Sciatic nerve (tissue), 2 donors: ENCODE results near the gene LYRM9. TPM values are rescaled to one million over a fixed set of nuclear protein-coding genes. Genes with fewer than 3 reads are reported as not detected.
A peak's percentile ranks its signal among the peaks of the same experiment; 100 is the strongest.

ENCODE experiments used
- ATAC-seq: fragments of 200-7000 bp; cut with Tn5 transposase; one replicate; pipeline ENCODE4 v1.9.1; 2020; ENCODE audit warnings: mild to moderate bottlenecking, moderate library complexity
- DNase-seq: peaks from one replicate; pipeline ENCODE4 v3.0.0-alpha.2; 2020; ENCODE audit warnings: low spot score
- intact Hi-C: fragments of 100-400 bp; cut with DNase I; formaldehyde crosslinking; loops from one replicate; pipeline ENCODE4 v1.14.2; 2022
- total RNA-seq: library from RNA; stranded (reverse); fragmentation: NEBNext Ultra II Directional; extraction: Animal tissue kit (Norgen Biotek cat#: 25700); gene quantifications from one replicate; pipeline ENCODE4 v1.2.1, GENCODE V29; 2021
- donor health status: DM: no; HTN: no; CAD: no.
- donor health status: DM: no; HTN: no; CAD: no.

Gene LYRM9
- total RNA-seq, 1 donor from 2014 or later = 32.5 TPM

DNA sequence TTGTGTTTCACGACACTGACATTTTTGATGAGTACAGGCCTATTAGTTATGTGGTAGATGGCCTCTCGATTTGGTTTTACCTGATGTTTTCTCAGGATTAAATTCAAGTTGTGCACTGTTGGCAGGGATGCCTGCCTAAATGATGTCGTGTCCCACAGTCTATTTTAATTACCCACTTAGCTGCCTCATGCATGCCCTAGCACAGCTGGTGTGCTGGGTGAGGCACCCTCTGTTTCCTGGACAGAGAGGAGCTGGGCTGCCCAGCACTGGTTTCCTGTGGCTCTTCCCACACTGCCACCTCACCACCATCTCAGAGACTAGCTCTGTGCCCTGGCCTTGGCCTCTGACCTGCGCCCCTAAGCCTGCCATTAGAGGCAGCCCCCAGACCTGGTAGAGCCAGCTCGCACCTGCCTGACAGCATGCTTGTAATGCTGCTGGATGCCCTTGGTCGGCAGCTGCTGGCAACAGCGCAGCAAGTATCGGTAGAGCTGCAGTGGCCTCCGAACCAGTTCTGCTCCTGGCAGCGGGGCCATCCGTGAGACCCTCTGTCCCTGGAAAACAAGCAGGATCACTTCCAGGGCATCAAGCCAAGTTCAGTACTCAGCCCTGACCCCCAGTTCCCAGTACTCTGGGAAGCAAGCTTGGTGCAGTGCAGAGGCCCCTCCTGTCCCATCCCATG is 10.9 kb downstream of the LYRM9 start:
- ATAC-seq (no peak), DNase-seq (no peak)
- intact Hi-C loops = no loop called here

DNA sequence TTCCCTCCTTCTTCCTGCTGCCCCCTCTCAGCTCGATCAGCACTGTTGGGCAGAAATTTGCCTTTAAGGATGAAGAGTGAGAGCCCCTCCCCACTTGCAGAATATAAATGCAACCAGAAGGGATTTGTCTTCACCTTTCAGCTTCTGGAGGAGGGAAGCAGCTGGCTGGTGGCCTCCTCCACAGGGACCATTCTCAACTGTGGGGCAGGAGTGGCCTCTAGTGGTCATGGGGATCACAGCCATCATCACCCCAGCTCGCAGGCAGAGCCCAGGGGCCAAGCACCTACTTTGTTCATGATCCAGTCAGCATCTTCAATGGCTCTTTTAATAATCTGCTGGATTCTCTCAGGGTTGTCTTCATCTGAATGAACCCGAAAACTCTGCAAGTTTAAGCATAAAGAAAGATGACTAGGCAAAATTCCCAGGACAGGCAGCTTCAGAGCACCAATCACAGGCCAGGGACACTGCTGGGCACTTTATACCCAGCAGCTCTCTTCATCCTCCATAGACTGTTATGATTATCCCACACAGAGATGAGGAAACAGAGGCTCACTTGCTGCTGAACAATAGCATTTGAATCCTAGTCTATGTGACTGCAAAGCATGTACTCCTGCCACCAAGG is 13.1 kb downstream of the LYRM9 start:
- intact Hi-C loops = no loop called here
- peak; percentile 94 for ATAC-seq
- peak; percentile 78 for DNase-seq

DNA sequence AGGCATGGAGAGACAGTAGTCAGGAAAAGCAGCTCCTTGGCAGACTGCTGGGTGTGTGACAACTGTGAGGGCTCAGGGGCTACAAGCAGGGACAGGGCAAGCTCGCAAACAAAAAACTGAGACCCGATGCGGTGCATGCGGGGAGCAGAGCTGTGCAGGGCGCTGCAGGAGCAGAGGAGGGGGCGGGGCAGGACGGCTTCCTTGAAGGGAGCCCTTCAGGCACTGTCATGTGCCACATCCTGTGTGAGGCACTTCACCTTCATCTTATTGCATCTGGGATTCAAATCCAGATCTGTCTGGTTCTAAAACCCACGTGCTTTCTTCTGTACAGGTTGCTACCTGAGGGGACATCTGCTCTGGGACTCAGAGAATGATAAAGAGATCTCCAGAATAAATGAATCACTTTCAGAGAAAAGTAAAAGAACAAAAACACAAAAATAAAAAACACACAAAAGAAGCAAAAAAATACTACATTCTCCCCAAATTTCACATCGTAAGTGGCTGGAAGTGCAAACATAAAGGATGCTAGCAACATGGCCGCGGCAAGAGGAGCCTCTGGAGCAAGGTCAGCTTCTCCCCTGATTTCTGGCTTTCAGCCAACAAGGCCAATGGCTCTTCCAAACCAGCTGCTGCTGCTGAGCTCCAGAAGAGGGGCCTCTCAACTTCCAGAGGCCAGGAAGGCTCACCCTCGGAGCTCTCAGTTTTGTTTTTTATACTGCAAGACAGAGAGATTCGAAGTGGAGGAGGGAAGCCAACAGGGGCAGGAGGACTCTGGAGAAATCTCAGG is 14.2 kb downstream of the LYRM9 start:
- DNase-seq (no peak), ATAC-seq (no peak)
- intact Hi-C loops = no loop called here

DNA sequence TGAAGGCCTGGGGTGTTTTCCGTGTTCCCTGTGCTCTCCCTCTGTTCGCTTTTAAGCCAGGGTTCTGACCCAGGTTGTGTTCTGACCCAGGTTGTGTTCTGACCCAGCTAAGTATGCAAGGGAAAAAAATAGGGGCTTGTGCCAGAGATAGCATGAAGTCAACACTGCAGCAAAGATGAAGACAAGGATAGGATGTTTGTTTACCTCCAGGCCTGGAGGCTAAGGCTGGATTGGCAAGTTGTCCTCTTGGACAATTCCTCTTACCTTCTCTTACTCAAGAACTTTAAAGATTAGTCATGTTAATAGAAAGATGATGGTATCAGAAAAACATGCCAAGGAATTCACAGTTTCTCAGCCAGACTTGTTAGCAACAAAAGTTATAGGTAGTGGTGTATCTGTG is 19.4 kb downstream of the LYRM9 start:
- ATAC-seq (no peak), DNase-seq (no peak)
- intact Hi-C loops = no loop called here

DNA sequence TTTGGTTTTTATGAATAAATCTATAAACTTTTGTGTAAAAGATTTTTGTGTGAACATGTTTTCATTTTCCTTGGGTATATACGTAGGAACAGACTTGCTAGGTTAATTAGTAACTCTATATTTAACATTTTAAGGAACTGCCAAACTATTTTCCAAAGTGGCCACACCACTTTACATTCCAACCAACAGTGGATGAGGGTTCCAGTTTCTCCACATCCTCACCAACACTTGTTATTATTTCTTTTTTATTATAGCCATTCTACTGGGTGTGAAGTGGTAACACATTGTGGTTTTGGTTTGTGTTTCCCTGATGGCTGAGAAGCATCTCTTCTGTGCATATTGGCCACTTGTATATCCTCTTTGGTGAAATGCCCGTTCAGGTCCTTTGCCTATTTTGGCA is 20.0 kb downstream of the LYRM9 start:
- intact Hi-C loops = no loop called here
- DNase-seq = no peak
- no peak for ATAC-seq

DNA sequence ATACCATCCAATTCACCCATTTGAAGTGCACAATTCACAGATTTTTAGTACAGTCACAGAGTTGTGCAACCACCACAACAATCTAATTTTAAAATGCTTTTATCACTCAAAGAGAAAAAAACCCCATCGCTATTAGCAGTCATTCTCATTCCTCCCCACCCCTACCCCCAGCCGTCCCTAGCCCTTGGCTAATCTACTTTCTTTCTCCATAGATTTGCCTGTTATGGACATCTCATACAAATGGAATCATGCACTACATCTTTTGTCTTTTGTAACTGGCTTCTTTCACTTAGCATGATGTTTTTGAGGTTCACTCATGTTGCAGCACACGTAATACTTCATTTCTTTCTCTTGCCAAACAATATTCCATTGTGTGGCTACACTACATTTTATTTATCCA is 20.4 kb downstream of the LYRM9 start:
- intact Hi-C loops = no loop called here
- no peak for ATAC-seq
- no peak for DNase-seq

DNA sequence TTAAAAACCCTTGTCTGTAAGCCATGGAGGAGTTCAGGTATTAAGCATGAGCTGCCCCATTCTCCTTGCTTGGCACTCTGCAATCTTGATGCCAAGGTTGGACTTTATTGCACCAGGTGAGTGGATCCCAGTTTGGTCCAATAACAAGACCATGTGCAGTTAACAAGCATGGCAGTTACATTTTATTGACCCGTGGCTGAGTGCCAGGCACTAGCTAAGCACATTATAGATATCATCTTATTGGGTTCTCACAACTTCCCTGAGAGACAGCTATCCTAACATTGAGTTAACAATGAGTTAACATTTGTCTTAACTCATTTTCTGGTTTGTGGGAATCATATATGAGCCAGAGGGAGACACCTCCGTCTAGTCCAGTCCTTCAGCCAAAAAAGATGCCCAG is 21.8 kb downstream of the LYRM9 start:
- DNase-seq (no peak), ATAC-seq (no peak)
- intact Hi-C loops = no loop called here

DNA sequence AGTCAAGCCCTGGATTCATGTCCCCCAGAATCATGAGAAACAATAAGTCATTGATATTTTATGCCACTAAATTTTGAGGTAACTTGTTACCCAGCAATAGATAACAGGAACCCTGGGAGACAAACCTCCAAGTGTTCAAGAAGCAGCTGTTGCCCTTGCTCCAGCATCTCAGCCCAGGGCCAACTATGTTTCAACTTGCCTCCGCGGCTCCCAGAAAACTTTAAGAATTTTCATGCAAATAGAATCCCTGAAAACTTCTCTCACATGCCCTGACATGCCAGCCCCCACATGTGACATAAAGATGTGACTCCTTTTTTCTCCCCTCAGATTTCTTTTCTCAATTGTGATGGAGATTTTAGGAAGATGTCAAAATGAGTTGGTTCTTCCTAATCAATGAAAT is 22.8 kb downstream of the LYRM9 start:
- ATAC-seq = no peak
- intact Hi-C loops = no loop called here
- DNase-seq = no peak

DNA sequence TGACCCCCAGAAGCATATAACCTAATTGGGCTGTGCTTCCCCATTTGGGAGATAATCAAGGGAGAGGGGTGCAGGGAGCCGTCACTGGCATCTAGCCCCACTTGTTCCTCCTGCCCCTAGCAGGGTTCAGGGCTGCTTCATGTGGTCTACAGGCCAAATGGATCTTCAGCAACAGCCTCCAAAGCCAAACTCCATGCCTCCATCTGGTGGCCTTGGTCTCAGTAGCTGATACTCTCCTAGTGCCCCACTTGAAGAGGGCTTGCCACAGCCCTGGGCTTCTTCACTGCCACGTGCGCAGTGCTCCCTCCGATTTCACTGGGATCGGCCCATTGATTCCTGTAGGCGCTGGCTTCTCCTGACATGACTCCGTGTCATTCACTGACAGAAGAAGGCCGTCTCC is 24.6 kb downstream of the LYRM9 start:
- ATAC-seq = no peak
- DNase-seq = no peak
- intact Hi-C loops = no loop called here

DNA sequence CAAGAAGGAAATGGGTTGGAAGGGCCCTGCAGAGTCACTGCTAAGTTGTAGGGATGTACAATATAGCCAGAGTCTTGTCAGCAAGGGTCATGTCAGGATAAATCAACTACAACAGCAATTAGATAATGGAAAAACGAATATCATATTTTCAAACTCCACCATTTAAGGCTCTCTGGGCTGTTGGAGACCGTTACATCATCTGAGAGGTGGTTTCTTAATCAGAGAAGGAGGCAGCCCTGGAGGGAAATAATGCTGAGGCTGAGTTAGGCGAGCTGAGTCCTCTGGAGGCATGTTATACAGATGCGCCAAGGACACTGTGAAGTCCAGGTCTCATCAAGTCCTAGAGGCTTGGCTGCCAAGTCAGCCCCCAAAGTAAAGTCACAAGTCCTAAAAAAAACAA is 30.3 kb downstream of the LYRM9 start:
- ATAC-seq (no peak), DNase-seq (no peak)
- intact Hi-C loops = no loop called here

DNA sequence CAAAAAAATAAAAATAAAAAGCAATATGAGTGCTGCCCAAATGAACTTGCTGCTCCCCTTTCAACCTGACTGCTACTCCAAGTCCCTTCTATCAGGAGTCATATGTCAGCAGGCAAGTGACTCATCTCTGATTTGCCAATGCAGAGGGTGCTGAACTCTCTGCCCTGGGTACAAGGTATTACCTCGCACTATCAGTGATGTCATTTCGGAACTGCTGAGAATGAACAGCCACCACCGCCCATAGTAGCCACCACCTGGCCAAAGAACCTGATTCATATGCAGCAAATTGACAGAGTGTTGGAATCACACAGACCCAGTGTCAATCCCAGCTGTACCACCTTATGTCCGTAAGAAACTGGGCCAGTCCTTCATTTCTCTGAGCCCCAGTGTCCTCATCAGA is 31.2 kb downstream of the LYRM9 start:
- intact Hi-C loops = no loop called here
- DNase-seq (no peak), ATAC-seq (no peak)

DNA sequence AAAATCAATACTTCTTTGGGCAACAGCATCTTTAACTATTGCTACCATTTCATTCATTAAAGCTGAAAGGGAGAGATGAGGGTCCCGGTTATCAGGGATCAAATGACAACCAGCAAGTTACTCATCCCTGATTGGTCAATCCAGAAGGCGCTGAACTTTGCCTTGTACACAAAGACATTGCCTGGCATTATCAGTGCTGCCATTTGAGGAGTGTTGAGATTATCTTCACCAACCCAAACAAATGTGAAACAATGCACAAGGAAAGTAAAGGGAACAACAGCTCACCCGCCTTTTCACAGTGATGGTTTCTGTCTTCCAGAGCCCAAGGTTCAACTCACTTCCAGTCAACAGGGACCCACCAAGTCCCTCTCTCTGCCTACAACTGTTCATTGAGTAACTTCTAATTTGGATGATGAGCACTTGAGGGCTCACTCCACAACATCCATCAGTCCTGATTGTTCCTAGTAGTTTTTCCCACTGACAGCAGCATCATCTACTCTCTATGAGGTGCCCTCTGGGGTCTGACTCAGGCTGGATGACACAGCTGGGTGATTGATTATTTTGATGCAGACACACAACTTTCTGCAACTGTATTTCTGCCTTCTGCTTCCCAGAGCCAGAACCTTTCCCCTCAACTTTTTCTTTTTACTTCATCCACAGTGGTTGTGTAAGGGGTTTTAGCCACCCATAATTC is 32.0 kb downstream of the LYRM9 start:
- intact Hi-C loops = no loop called here
- no peak for ATAC-seq
- no peak for DNase-seq

DNA sequence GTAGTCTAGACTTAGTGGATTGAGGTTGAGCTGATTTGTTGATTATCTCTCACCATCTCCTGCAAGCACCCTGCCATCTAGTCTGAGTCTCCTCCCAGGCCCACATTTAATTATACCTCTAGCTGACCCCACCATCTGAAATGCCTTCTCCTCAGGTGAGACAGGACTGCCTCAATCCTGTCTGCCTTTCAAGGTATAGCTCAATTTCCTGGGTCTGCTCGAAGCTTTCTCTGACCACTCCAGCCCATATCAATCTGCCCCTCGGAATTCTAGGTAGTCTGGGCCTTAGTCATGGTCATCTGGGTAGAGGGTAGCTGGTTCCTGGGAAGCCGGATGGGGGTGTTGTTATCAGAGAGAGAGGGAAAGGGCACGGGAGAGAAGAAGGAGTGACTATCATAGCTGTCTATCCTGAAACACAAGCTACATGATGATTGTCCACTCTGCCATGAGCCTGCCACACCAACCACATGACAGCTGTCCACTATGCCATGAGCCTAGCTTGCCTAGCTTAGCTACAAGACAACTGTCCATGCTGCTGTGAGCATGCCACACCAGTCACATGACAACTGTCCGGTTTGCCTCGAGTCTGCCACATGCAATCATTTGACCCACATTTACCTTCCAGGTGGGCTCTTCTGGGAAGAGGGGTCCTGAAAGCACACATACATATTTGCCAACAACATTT is 34.4 kb downstream of the LYRM9 start:
- intact Hi-C loops = no loop called here
- no peak for ATAC-seq

DNA sequence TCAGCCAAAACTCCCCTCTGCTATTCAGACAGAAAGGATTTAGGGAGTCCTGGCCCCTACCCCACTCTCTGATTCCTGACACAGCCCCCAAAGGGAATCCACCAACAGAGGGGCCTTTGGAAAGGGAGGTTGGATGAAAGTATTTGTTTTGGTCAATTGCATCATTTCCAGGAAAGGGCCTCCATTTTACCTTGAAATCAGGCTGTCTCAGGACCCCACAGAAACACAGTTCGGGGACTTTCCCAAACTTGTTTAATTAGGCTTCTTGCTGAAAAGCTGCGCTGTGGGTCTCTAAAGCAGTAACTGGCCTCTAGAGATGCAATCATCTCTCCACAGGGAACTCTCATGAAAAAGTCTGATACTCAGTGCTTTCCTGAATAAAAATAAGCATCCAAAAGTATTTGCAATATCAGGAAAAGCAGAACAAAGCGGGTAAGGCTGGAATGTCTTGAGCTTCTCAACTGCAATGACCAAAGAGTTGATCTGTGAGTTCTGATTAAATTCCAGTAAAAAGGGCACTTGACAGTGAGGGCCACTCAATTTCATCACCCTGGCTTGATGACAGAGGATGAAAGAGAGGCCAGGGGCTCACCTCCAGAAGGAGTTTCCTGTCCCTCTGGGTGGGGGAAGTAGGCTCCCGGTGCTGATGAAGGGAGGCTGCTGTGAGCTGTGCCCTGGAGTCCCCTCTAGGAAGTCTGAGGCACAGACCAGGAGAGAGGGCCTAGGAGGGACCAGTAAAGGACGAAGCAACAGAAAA is 36.3 kb downstream of the LYRM9 start:
- intact Hi-C loops = no loop called here
- no peak for ATAC-seq
- DNase-seq = no peak

More for the DNA sequence above, 34.4 kb downstream of the LYRM9 start:
- DNase-seq = no peak

DNA sequence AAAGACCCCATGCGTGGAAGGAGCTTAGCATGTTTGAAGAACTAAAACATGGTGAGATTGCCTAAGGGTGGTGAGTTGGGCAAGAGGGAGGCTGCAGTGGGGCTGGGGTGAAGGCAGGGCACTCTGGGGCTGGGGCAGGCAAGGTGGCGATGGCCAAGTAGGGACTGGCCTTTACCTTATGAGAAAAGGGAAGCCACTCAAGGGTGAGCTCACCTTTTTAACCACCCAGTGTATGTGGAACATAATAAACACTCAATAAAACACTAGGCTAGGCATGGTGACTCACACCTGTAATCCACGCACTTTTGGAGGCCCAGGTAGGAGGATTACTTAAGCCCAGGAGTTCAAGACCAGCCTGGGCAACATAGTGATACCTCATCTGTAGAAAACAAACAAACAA is 37.7 kb downstream of the LYRM9 start:
- ATAC-seq (no peak), DNase-seq (no peak)
- intact Hi-C loops = no loop called here

DNA sequence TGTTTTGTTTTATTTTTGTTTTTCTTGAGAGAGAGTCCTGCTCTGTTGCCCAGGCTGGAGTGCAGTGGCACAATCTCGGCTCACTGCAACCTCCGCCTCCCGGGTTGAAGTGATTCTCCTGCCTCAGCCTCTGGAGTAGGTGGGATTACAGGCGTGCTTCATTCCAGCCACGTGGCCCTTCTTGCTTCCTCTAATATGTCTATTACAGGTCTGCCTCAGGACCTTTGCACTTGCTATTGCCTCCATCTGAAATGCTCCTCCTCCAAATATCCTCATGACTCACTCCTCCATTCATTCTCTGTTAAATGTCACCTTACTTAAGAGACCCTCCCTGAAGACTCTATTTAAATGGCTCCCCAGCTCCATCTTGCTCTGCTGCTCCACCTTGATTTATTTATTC is 39.0 kb downstream of the LYRM9 start:
- ATAC-seq = no peak
- intact Hi-C loops = no loop called here

DNA sequence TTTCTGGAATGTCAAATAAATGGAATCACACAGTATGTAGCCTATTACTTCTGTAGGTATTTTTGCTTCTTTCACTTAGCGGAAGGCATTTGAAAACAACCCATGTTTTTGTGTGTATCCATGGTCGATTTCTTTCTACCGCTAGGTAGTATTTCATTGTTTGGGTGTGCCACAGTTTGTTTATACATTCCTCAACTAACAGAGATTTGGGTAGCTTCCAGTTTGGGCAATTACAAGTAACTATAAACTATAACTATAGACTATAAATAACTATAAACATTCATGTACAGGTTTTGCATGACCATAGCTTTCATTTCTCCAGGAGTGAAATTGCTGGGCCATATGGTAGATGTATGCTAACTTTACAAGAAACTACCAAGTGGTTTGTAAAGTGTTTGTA is 40.1 kb downstream of the LYRM9 start:
- ATAC-seq (no peak), DNase-seq (no peak)
- intact Hi-C loops = no loop called here

More for the DNA sequence above, 39.0 kb downstream of the LYRM9 start:
- DNase-seq = no peak

DNA sequence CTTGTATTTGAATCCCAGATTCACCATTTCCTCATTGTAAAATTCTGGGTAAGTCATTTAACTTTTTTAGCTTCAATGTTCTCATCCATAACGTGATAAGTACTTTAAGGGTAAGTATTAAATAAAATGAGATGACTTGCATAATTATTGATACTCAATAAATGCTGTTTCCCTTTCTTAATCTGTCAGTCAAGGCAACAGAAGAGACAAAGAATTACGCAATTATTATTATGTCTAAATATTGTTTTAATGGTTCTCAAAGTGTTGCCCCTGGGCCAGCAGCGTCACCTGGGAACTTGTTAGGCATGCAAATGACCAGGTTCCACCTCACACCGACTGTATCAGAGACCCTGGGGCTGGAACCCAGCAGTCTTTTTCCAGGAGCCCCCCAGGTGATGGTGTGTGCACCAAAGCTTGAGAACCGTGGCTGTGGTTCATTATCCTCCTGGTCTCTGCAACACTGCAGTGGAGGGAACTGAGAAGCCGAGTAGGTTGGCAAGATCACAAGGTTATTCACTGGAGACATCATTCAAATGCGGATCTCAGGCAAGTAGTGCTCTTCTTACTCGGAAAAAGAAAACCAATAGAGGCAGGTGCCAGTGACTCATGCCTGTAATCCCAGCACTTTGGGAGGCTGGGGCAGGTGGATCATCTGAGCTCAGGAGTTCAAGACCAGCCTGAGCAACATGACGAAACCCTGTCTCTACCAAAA is 43.5 kb downstream of the LYRM9 start:
- no peak for ATAC-seq
- intact Hi-C loops = no loop called here
- no peak for DNase-seq
